ENCODE data around the gene ADD1. TPM values are rescaled to one million over a fixed set of nuclear protein-coding genes. Genes with fewer than 3 reads are reported as not detected.
A peak's percentile ranks its signal among the peaks of the same experiment; 100 is the strongest.

ADD1 gene, protein sequence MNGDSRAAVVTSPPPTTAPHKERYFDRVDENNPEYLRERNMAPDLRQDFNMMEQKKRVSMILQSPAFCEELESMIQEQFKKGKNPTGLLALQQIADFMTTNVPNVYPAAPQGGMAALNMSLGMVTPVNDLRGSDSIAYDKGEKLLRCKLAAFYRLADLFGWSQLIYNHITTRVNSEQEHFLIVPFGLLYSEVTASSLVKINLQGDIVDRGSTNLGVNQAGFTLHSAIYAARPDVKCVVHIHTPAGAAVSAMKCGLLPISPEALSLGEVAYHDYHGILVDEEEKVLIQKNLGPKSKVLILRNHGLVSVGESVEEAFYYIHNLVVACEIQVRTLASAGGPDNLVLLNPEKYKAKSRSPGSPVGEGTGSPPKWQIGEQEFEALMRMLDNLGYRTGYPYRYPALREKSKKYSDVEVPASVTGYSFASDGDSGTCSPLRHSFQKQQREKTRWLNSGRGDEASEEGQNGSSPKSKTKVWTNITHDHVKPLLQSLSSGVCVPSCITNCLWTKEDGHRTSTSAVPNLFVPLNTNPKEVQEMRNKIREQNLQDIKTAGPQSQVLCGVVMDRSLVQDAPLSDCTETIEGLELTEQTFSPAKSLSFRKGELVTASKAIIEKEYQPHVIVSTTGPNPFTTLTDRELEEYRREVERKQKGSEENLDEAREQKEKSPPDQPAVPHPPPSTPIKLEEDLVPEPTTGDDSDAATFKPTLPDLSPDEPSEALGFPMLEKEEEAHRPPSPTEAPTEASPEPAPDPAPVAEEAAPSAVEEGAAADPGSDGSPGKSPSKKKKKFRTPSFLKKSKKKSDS
- 100 to 1,000 TPM; 136 TPM for total RNA-seq

- DNase-seq: peak; percentile 97
- Mint-ChIP-seq H3K36me3 (peaks cover 28% of the 10 kb centered on the region), H3K4me3 (peak within 1 kb of the TSS; percentile 90), H3K4me1 (peaks cover 49% of the 10 kb centered on the region), H3K27ac (peak within 1 kb of the TSS; percentile 81), H3K27me3 (no peaks in the 10 kb centered on the region), H3K9me3 (peaks cover 6% of the 10 kb centered on the region)
Measured at GRCh38 chr4:2843263-2843940, at the start of gene ADD1. ADD1 (plus strand) TSS chr4:2843844; CDS start chr4:2875916, 32,072 bp downstream.

DNA sequence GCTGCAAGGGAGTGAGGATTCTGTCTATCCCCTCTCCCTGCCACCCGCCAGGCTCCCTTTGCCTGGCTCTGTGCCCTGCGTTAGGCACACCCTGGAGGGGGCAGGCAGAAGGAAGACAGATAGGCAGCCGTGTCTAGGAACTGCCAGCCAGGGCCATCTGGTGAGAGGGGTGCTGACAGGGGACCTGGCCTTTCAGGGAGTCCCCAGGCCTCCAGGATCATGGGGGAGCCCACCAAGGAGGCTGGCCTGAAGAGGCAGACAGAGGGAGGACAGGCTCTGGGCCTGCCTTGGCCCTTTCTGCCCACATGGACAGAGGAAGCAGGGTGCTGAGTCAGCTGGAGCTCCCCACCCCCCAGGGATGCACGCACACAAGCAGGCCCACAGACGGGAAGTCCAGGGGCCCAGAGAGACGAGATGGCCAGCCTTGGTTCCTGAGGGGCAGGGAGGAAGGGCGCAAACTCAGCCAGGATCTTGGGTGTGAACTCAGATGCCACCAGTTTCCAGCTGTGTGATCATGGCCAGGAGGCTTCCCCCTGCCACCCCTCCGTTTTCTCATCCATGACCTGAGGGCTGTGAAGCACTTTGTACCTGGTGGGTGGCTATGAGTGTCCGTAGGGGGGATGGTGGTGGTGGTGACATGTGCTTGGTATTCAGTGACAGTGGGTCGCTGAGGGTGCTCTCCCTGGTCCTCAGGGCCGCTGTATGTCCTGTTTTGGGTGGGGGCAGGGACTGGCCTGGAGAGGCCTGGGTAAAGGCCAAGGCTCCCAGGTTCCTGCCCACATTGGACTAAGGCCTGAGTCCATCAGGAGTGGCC, 49.0 kb upstream of the ADD1 start:
- DNase-seq: no peak
- Mint-ChIP-seq H3K9me3 (no peaks in the 10 kb centered on the region), H3K4me3 (peak overlapping the region; percentile 89), H3K27me3 (no peaks in the 10 kb centered on the region), H3K27ac (peak overlapping the region; percentile 82), H3K36me3 (peaks cover 2% of the 10 kb centered on the region), H3K4me1 (peaks cover 52% of the 10 kb centered on the region)

DNA sequence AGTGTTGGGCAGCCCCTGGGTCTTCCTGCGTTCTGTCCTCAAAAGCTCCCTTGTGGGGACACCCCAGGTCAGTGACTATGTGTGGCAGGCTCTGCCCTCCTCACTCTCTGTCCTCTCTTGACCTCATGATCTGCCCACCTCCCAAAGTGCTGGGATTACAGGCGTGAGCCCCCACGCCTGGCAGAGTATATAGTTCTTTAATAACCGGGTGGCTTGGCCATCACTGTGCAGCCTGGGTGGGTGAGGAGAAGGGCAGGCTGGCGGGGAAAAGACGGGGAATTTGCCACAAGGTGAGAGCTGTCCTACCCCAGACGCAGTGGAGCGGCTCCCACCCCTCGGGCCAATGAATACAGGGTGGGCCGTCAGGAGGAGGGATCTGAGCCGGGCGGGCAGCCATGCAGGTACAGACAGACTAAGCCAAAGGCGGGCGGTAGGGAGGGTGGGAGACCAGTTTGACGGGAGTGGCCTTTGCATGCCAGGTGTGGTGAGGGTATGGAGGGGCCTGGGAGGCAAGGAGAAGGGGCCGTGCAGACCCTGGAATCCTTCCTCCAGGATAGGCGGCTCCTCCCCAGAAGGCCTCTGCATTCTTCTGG, 48.2 kb upstream of the ADD1 start:
- H3K4me1 Mint-ChIP-seq: peaks cover 56% of the 10 kb centered on the region
- H3K27me3 Mint-ChIP-seq: no peaks in the 10 kb centered on the region
- no peak overlapping the region for H3K4me3 Mint-ChIP-seq
- DNase-seq: no peak
- H3K27ac Mint-ChIP-seq: no peak overlapping the region
- no peaks in the 10 kb centered on the region for H3K9me3 Mint-ChIP-seq
- peaks cover 2% of the 10 kb centered on the region for H3K36me3 Mint-ChIP-seq

GRCh38 chr4:2795893-2796848, 47.5 kb upstream of the ADD1 start:
- H3K4me1 Mint-ChIP-seq: peaks cover 58% of the 10 kb centered on the region
- no peak for DNase-seq
- H3K4me3 Mint-ChIP-seq: no peak overlapping the region
- H3K9me3 Mint-ChIP-seq: no peaks in the 10 kb centered on the region
- no peaks in the 10 kb centered on the region for H3K27me3 Mint-ChIP-seq
- peaks cover 2% of the 10 kb centered on the region for H3K36me3 Mint-ChIP-seq
- no peak overlapping the region for H3K27ac Mint-ChIP-seq

GRCh38 chr4:2796849-2797544, 46.6 kb upstream of the ADD1 start:
- H3K36me3 Mint-ChIP-seq: peaks cover 4% of the 10 kb centered on the region
- no peak for DNase-seq
- no peaks in the 10 kb centered on the region for H3K9me3 Mint-ChIP-seq
- peak overlapping the region; percentile 88 for H3K27ac Mint-ChIP-seq
- no peak overlapping the region for H3K4me3 Mint-ChIP-seq
- H3K4me1 Mint-ChIP-seq: peaks cover 62% of the 10 kb centered on the region
- H3K27me3 Mint-ChIP-seq: no peaks in the 10 kb centered on the region

- peaks cover 4% of the 10 kb centered on the region for H3K36me3 Mint-ChIP-seq
- DNase-seq: peak; percentile 64
- no peaks in the 10 kb centered on the region for H3K27me3 Mint-ChIP-seq
- H3K4me3 Mint-ChIP-seq: peak overlapping the region; percentile 84
- peak overlapping the region; percentile 88 for H3K27ac Mint-ChIP-seq
- H3K9me3 Mint-ChIP-seq: no peaks in the 10 kb centered on the region
- peaks cover 62% of the 10 kb centered on the region for H3K4me1 Mint-ChIP-seq
Measured at GRCh38 chr4:2797545-2798305, 45.9 kb upstream of the ADD1 start.

DNA sequence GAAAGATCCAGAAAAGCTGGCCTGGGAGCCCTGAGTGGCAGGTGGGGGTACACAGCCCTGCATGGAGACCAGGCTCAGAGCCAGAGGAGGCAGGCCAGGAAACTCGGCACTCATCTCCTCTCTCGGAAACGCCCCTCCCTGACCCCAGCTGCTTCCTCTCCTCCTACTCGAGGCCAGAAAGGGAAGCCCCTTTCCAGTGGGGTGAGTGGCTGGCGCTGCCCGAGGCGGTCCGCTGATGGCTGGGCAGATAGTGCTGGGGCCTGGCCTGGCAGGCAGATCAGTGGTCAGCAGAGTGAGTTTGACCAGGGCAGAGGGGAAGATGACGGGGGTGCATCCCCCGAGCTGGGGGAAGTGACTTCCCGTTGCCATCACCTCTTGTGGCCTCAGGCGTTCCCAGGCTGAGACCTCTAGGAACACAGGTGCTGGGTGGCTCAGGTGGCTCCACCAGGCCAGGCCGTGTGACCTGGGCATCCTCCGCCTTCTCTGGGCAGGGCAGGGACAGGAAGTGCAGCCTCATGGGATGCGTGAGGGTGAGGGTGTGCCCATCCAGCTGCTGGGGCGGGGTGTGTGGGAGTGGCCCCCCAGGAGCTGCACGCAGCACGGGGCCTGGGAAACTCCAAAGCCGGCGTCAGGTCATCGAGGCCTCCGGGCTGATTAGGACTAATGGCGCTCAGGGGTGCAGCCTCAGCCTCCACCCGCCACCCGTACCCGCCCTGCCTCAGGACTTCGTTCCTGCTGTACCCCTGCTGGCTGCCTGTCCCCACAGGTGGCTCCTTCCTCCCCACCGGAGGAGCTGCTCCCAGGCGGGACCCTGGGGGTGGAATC, 45.0 kb upstream of the ADD1 start:
- Mint-ChIP-seq H3K27me3 (no peaks in the 10 kb centered on the region), H3K9me3 (no peaks in the 10 kb centered on the region), H3K4me3 (peak overlapping the region; percentile 84), H3K27ac (peak overlapping the region; percentile 88), H3K4me1 (peaks cover 61% of the 10 kb centered on the region), H3K36me3 (peaks cover 4% of the 10 kb centered on the region)
- peak; percentile 74 for DNase-seq

- peaks cover 53% of the 10 kb centered on the region for H3K4me1 Mint-ChIP-seq
- no peaks in the 10 kb centered on the region for H3K9me3 Mint-ChIP-seq
- peak overlapping the region; percentile 66 for H3K27ac Mint-ChIP-seq
- peaks cover 4% of the 10 kb centered on the region for H3K36me3 Mint-ChIP-seq
- H3K27me3 Mint-ChIP-seq: no peaks in the 10 kb centered on the region
- H3K4me3 Mint-ChIP-seq: peak overlapping the region; percentile 84
- no peak for DNase-seq
Measured at GRCh38 chr4:2799224-2799911, 44.3 kb upstream of the ADD1 start.

GRCh38 chr4:2799971-2800690, 43.5 kb upstream of the ADD1 start:
- Mint-ChIP-seq H3K36me3 (peaks cover 4% of the 10 kb centered on the region), H3K27ac (no peak overlapping the region), H3K4me1 (peaks cover 49% of the 10 kb centered on the region), H3K27me3 (no peaks in the 10 kb centered on the region), H3K4me3 (peak overlapping the region; percentile 84), H3K9me3 (no peaks in the 10 kb centered on the region)
- DNase-seq: no peak

- Mint-ChIP-seq H3K4me3 (peak overlapping the region; percentile 74), H3K9me3 (no peaks in the 10 kb centered on the region), H3K4me1 (peaks cover 44% of the 10 kb centered on the region), H3K36me3 (peaks cover 4% of the 10 kb centered on the region), H3K27me3 (no peaks in the 10 kb centered on the region), H3K27ac (peak overlapping the region; percentile 51)
- peak; percentile 61 for DNase-seq
Measured at GRCh38 chr4:2800691-2801596, 42.7 kb upstream of the ADD1 start.

All from activated naive CD8-positive, alpha-beta T cell treated with anti-CD3 and anti-CD28 coated beads for 36 hours (primary cell).